H9 (cell line): ENCODE data around the gene CMSS1. TPM values are rescaled to one million over a fixed set of nuclear protein-coding genes. Genes with fewer than 3 reads are reported as not detected.

ENCODE experiments used
- DNase-seq: peaks from one replicate; pipeline ENCODE4 v3.0.0-alpha.2; 2017
- H2AFZ ChIP-seq: one replicate; pipeline ENCODE4 v1.6.1; 2013; ENCODE audit warnings: mild to moderate bottlenecking, low read length, control low read depth, moderate library complexity
- H2AK5ac ChIP-seq: 2 replicates; pipeline ENCODE4 v1.6.1; 2013; ENCODE audit warnings: low read length, control low read depth, mixed read lengths; ENCODE audit not compliant: insufficient read length
- H2BK120ac ChIP-seq: one replicate; pipeline ENCODE4 v1.6.1; 2013; ENCODE audit warnings: low read depth, mild to moderate bottlenecking, low read length, control low read depth, inconsistent platforms; ENCODE audit not compliant: poor library complexity, severe bottlenecking
- H2BK12ac ChIP-seq: 2 replicates; pipeline ENCODE4 v1.6.1; 2013; ENCODE audit warnings: low read length, control low read depth, mixed read lengths, low read depth; ENCODE audit not compliant: insufficient read length
- H2BK15ac ChIP-seq: 2 replicates; pipeline ENCODE4 v1.6.1; 2013; ENCODE audit warnings: low read depth, low read length, control low read depth
- H2BK20ac ChIP-seq: one replicate; pipeline ENCODE4 v1.6.1; 2013; ENCODE audit warnings: low read depth, mild to moderate bottlenecking, low read length, control low read depth, inconsistent platforms; ENCODE audit not compliant: poor library complexity, severe bottlenecking
- H2BK5ac ChIP-seq: 2 replicates; pipeline ENCODE4 v1.6.1; 2013; ENCODE audit warnings: low read length, control low read depth, mixed read lengths; ENCODE audit not compliant: insufficient read length
- H3K14ac ChIP-seq: 2 replicates; pipeline ENCODE4 v1.6.1; 2013; ENCODE audit warnings: low read length, control low read depth; ENCODE audit not compliant: insufficient read depth
- H3K18ac ChIP-seq: 2 replicates; pipeline ENCODE4 v1.6.1; 2013; ENCODE audit warnings: low read depth, mild to moderate bottlenecking, mixed read lengths, low read length, control low read depth; ENCODE audit not compliant: insufficient read length
- H3K23ac ChIP-seq: 2 replicates; pipeline ENCODE4 v1.6.1; 2013; ENCODE audit warnings: low read length, control low read depth, mixed read lengths, low read depth; ENCODE audit not compliant: insufficient read length
- H3K23me2 ChIP-seq: 2 replicates; pipeline ENCODE4 v1.6.1; 2013; ENCODE audit warnings: low read depth, mild to moderate bottlenecking, mixed read lengths, low read length, control low read depth; ENCODE audit not compliant: insufficient read length, poor library complexity, severe bottlenecking
- H3K27ac ChIP-seq: 2 replicates; pipeline ENCODE4 v1.5.1; 2013; ENCODE audit warnings: low read length, control low read depth, mixed read lengths, low read depth; ENCODE audit not compliant: insufficient read length
- H3K27me3 ChIP-seq: 2 replicates; pipeline ENCODE4 v1.6.1; 2013; ENCODE audit warnings: low read length, control low read depth, inconsistent platforms; ENCODE audit not compliant: insufficient read depth
- H3K4ac ChIP-seq: 2 replicates; pipeline ENCODE4 v1.6.1; 2013; ENCODE audit warnings: low read depth, mild to moderate bottlenecking, control low read depth, inconsistent platforms, low read length, moderate library complexity
- H3K4me1 ChIP-seq: 2 replicates; pipeline ENCODE4 v1.6.1; 2013; ENCODE audit warnings: low read length, control low read depth, inconsistent platforms; ENCODE audit not compliant: insufficient read depth
- H3K4me2 ChIP-seq: 2 replicates; pipeline ENCODE4 v1.6.1; 2013; ENCODE audit warnings: low read length, control low read depth, mixed read lengths; ENCODE audit not compliant: insufficient read length, insufficient read depth
- H3K56ac ChIP-seq: 2 replicates; pipeline ENCODE4 v1.6.1; 2013; ENCODE audit warnings: low read depth, mild to moderate bottlenecking, mixed read lengths, low read length, control low read depth; ENCODE audit not compliant: insufficient read length
- H3K79me1 ChIP-seq: 2 replicates; pipeline ENCODE4 v1.6.1; 2013; ENCODE audit warnings: low read depth, mild to moderate bottlenecking, moderate library complexity, low read length, control low read depth, inconsistent platforms; ENCODE audit not compliant: insufficient read depth, poor library complexity, severe bottlenecking
- H3K79me2 ChIP-seq: 2 replicates; pipeline ENCODE4 v1.6.1; 2013; ENCODE audit warnings: low read length, control low read depth, inconsistent platforms; ENCODE audit not compliant: insufficient read depth
- H3K9ac ChIP-seq: 2 replicates; pipeline ENCODE4 v1.6.1; 2013; ENCODE audit warnings: low read length, control low read depth, mixed read lengths; ENCODE audit not compliant: insufficient read length; ENCODE audit errors: extremely low read depth
- H3K9me3 ChIP-seq: one replicate; pipeline ENCODE4 v1.6.1; 2013; ENCODE audit warnings: low read depth, low read length, inconsistent platforms; ENCODE audit not compliant: control insufficient read depth
- H3T11ph ChIP-seq: one replicate; pipeline ENCODE4 v1.6.1; 2013; ENCODE audit warnings: mild to moderate bottlenecking, low read length, control low read depth, inconsistent platforms
- H4K20me1 ChIP-seq: one replicate; pipeline ENCODE4 v1.6.1; 2013; ENCODE audit not compliant: control insufficient read depth, insufficient read length, insufficient read depth
- H4K5ac ChIP-seq: 2 replicates; pipeline ENCODE4 v1.6.1; 2013; ENCODE audit warnings: low read depth, mild to moderate bottlenecking, mixed read lengths, low read length, control low read depth; ENCODE audit not compliant: insufficient read length
- H4K8ac ChIP-seq: replicated peaks from 2 replicates; pipeline ENCODE4 v1.6.1; 2013; ENCODE audit warnings: low read length, control low read depth, mixed read lengths, low read depth; ENCODE audit not compliant: insufficient read length
- H4K91ac ChIP-seq: 2 replicates; pipeline ENCODE4 v1.6.1; 2013; ENCODE audit warnings: low read depth, mild to moderate bottlenecking, moderate library complexity, mixed read lengths, low read length, control low read depth; ENCODE audit not compliant: insufficient read length
- H3K27ac Mint-ChIP-seq, 3 experiments: 2 replicates in 2 of 3; 3 replicates in 1 of 3; pipeline ENCODE4 v1.8.0; 2020 to 2021; ENCODE audit warnings: mixed read lengths in 3 of 3, mild to moderate bottlenecking in 1 of 3, moderate library complexity in 1 of 3
- H3K27me3 Mint-ChIP-seq: 2 replicates; pipeline ENCODE4 v1.8.0; 2021; ENCODE audit warnings: low read depth, mild to moderate bottlenecking, moderate library complexity, mixed read lengths
- H3K36me3 Mint-ChIP-seq, 3 experiments: 2 replicates in 2 of 3; 3 replicates in 1 of 3; pipeline ENCODE4 v1.8.0; 2020 to 2021; ENCODE audit warnings: low read depth in 3 of 3, mixed read lengths in 3 of 3; ENCODE audit not compliant: insufficient read depth in 1 of 3
- H3K4me1 Mint-ChIP-seq, 2 experiments: 2 replicates each; pipeline ENCODE4 v1.8.0; 2020; ENCODE audit warnings: mixed read lengths in 2 of 2
- H3K4me3 Mint-ChIP-seq, 2 experiments: 2 replicates in 1 of 2; 3 replicates in 1 of 2; pipeline ENCODE4 v1.8.0; 2020 to 2021; ENCODE audit warnings: mild to moderate bottlenecking in 2 of 2, mixed read lengths in 2 of 2, moderate library complexity in 1 of 2
- H3K9me3 Mint-ChIP-seq, 2 experiments: 2 replicates in 1 of 2; 3 replicates in 1 of 2; pipeline ENCODE4 v1.8.0; 2020; ENCODE audit warnings: mild to moderate bottlenecking in 2 of 2, mixed read lengths in 2 of 2, moderate library complexity in 1 of 2
- WGBS: extraction: QIAGEN DNeasy Blood & Tissue Kit; methylation state at CpG from one replicate; pipeline ENCODE4 v1.1.7; 2013; ENCODE audit warnings: missing lambda C conversion rate, low lambda C conversion rate, mixed read lengths; ENCODE audit not compliant: insufficient read length; ENCODE audit errors: extremely low coverage; 5-methylcytosine and 5-hydroxymethylcytosine counted together
- total RNA-seq: library from RNA; stranded (reverse); gene quantifications from 2 replicates; pipeline ENCODE4 v1.2.1, GENCODE V29; 2021
- TF ChIP-seq, protein P1 (sequence below): fragments of 200-600 bp; sonication (generic); conservative IDR thresholded peaks from 3 replicates; pipeline ENCODE4 v1.8.0; 2021; ENCODE audit warnings: antibody characterized with exemption, mild to moderate bottlenecking

The CMSS1 gene
- total RNA-seq, 1 experiment from 2014 or later: 61.8 TPM

DNA sequence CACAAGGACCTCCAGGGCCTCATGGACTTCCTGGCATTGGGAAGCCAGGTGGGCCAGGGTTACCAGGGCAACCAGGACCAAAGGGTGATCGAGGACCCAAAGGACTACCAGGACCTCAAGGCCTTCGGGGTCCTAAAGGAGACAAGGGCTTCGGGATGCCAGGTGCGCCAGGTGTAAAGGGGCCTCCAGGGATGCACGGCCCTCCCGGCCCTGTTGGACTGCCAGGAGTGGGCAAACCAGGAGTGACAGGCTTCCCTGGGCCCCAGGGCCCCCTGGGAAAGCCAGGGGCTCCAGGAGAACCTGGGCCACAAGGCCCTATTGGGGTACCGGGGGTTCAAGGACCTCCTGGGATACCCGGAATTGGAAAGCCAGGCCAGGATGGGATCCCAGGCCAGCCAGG, 23.2 kb upstream of the CMSS1 start:
- H3T11ph ChIP-seq: no peak overlapping the region
- no CpG with 5 or more reads among the region's 8 CpGs for WGBS
- no peak overlapping the region for H3K4me3 Mint-ChIP-seq
- H3K56ac ChIP-seq: no peak overlapping the region
- H3K23ac ChIP-seq: no peak overlapping the region
- H2BK5ac ChIP-seq: no peak overlapping the region
- no peaks in the 10 kb centered on the region for H3K79me1 ChIP-seq
- H3K23me2 ChIP-seq: no peaks in the 10 kb centered on the region
- TF ChIP-seq, protein P1, sequence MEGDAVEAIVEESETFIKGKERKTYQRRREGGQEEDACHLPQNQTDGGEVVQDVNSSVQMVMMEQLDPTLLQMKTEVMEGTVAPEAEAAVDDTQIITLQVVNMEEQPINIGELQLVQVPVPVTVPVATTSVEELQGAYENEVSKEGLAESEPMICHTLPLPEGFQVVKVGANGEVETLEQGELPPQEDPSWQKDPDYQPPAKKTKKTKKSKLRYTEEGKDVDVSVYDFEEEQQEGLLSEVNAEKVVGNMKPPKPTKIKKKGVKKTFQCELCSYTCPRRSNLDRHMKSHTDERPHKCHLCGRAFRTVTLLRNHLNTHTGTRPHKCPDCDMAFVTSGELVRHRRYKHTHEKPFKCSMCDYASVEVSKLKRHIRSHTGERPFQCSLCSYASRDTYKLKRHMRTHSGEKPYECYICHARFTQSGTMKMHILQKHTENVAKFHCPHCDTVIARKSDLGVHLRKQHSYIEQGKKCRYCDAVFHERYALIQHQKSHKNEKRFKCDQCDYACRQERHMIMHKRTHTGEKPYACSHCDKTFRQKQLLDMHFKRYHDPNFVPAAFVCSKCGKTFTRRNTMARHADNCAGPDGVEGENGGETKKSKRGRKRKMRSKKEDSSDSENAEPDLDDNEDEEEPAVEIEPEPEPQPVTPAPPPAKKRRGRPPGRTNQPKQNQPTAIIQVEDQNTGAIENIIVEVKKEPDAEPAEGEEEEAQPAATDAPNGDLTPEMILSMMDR: no peak
- no peak overlapping the region for H3K18ac ChIP-seq
- H3K4me1 ChIP-seq: no peaks in the 10 kb centered on the region
- no peak overlapping the region for H4K91ac ChIP-seq
- no peak overlapping the region for H2AK5ac ChIP-seq
- no peak overlapping the region for H2BK15ac ChIP-seq
- H3K79me2 ChIP-seq: no peaks in the 10 kb centered on the region
- H3K14ac ChIP-seq: no peak overlapping the region
- H3K4ac ChIP-seq: no peak overlapping the region
- no peaks in the 10 kb centered on the region for H4K20me1 ChIP-seq
- H3K27ac Mint-ChIP-seq: peak overlapping the region in 1 of 3 experiments; percentile 21; a peak in 1 of 7 replicates
- no peaks in the 10 kb centered on the region for H3K27me3 ChIP-seq
- H4K5ac ChIP-seq: no peak overlapping the region
- H3K4me2 ChIP-seq: no peak overlapping the region
- H2BK120ac ChIP-seq: no peak overlapping the region
- H3K4me1 Mint-ChIP-seq: no peaks in the 10 kb centered on the region
- no peaks in the 10 kb centered on the region for H3K9me3 ChIP-seq
- no peak for DNase-seq
- H3K9ac ChIP-seq: no peak overlapping the region
- H2AFZ ChIP-seq: no peak overlapping the region
- H3K27me3 Mint-ChIP-seq: no peaks in the 10 kb centered on the region
- no peak overlapping the region for H2BK20ac ChIP-seq
- H3K36me3 Mint-ChIP-seq: no peaks in the 10 kb centered on the region
- H2BK12ac ChIP-seq: no peak overlapping the region
- H3K27ac ChIP-seq: no peak overlapping the region
- no peak overlapping the region for H4K8ac ChIP-seq
- H3K9me3 Mint-ChIP-seq: no peaks in the 10 kb centered on the region
